C1 segment of cervical spinal cord (tissue), 14 donors: ENCODE results near the gene SYNE1.

Experiments used
- DNase-seq, 14 donors: peaks; one replicate each; lab custom pipeline; 2025; lab: John Stamatoyannopoulos, UW

SYNE1 gene

DNA sequence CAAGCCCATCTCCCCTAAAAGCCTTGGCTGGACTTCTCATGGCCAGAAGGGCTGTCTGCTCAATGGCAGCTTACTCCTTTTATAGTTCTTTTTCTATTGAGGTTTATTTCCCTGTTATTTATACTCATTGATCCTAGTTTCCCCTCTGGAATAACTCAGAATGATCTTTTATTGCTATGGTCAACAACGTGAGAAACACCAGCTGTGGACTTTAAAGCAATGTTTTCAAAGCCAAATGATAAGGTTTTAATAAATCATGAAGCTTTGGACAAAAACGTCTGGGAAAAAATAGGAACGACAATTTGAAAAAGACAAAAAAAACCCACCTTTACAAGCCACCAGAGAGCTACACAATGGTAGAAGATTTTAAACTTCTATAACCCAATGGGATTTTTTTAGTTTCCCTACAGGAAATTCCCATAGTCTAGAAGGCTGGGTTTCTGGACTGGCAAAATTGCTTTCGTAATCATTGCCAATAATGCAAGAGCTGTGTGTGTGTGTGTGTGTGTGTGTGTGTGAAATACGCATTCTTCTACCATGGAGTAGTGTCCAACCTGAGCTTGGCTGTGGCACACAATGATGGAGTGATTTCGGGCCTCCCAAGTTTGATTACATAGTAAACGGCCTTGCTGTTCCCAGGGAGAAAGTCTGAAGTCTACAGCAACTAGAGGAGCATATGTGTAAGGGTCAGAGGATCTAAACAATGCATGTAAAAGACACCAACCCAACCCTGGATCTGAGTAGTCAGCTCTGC, 396.0 kb downstream of the SYNE1 start:
- no peak for DNase-seq

DNA sequence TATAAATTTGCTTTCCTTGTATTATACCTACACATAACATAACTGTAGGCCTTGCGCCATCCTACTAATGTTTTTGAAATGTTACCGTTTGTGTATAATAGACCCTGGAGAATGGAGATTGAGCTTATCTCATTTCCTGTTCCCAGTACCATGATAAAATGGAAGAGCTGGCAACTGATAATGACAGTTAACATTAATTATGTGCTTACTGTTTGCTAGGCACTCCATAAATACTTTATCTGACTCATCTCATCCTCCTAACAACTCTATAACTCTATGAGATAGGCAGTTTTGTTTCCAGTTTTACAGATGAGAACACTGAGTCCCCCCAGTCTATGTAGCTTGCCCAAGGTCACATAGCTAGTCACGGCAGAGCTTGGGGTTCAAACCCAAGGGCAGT, 396.7 kb downstream of the SYNE1 start:
- DNase-seq, result no peak

DNA sequence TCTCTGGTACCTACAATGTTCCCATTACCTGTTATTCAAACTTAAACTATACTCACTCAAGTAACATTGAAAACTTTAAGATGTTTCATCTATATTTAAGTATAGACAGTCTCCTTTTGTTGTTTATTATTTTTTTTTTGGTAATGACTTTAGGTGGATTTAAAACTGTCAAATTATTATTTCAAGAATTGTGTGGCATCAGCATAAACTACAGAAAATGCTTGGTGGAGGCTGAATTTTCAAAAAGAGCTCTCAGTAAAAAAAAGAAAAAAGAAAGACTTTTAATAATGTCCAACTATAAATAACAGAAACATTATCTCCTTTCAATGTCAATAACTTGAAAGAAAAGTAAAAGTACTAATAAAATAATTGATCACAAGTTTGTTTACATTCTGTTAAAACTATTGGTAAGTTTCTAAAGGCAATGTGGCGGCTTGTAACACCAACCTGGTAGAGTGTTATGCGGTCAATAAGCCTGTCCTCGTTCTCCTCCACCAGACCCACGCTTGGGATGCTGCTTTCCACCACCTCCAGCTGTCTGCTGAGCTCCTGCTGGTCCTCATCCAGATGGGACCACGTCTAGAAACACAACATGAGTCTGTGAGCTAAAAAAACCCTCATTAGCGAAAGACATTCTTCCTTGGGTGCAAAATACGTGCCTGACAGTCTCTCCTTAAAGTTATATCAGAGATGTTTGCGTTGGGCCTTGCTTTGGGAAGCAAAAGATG, 400.6 kb downstream of the SYNE1 start:
- DNase-seq, result no peak

DNA sequence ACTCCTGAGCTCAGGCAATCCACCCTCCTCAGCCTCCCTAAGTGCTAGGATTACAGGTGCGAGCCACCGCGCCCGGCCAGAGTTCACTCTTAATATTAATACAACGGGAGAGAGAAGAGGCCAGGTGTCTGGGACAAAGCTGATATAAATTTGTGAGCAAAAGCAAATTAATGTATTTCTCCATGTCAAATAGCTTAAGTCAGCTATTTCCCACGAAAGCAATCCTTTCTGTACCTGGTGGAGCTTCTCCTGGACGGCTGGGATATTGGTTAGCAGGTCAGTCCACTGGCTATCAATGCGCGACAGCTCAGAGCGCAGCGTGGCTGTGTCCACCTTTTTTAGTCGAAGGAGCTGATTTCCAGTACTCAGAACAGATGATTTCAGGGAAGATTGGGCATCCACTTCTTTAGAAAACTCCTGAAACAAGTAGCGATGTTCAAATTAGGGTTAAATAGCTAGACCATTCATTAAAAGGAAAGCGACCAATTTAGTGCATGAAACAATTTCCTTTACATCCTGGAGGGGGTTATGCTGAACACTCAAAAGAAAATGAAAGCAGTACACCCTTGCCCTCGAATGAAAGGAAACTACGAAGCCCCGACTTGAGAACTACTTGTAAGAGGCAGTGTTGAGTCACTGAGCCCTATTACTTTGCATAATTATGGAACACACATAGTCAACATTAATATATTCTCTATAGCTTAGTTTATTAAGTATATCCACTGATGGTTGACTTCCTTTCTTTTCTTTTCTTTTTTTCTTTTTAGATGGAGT, 403.4 kb downstream of the SYNE1 start:
- no peak for DNase-seq

DNA sequence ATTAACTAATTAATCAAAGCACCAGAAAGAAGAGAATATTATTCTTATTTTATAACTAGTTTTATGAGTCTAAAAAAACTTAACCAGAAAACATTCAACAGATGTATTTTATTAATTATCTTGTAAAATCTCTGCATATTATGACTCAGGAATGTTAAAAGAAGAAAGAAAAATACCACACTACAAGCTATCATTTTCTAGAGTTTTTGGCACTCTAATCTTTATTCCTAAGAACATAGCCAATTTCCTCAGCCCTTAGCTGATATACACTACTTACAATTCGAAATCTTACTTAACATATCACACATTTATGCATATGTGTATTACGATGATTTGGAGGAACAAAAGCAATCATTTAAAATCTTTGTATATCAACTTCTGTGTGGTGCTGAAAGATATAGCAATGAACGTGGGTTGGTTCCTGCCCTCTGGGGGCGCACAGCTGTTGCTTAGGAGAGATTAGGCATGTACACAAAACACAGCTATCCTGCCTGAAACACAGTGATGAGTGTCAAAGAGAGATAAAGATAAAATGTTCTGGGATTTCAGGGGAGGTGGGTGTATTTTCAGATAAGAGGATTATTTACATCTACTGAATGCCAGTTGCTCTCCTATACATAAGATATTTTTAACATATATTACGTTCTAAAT, 404.5 kb downstream of the SYNE1 start:
- DNase-seq, result no peak

DNA sequence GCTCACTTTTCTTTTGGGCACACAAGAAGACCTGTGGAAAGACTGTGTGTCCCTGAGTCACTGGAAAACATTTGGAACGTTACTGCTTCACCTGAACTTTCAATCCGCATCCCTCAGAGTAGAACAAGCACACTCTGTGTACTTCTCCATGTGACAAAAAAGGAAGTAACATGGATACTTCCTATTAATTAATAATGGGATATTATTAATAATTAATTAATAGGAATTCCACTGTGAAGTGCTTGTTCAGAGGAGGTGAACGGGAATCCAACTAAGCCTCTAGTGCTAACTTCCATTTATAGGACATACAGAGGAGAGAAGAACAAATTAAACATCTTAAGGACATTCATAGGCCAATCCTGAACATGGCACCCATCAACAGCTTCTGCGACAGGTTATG, 407.8 kb downstream of the SYNE1 start:
- no peak for DNase-seq

DNA sequence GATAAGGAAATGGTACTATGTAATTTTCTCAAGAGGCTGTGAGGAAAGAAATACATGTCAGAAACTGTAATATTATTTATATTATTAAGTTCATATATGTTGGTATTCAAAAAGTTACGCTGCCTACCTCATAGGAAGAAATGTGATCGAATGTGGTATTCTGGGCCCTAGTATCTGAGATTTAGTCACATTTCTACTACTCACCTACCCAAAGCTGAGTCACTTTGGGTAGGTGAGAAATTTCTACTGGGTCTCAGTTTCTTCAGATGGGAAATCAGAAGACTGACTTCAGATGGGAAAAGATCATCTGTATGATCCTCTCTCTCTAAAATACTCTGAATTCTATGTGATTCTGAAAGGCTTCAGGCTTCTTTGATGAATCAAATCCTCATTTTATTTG, 411.0 kb downstream of the SYNE1 start:
- no peak for DNase-seq

DNA sequence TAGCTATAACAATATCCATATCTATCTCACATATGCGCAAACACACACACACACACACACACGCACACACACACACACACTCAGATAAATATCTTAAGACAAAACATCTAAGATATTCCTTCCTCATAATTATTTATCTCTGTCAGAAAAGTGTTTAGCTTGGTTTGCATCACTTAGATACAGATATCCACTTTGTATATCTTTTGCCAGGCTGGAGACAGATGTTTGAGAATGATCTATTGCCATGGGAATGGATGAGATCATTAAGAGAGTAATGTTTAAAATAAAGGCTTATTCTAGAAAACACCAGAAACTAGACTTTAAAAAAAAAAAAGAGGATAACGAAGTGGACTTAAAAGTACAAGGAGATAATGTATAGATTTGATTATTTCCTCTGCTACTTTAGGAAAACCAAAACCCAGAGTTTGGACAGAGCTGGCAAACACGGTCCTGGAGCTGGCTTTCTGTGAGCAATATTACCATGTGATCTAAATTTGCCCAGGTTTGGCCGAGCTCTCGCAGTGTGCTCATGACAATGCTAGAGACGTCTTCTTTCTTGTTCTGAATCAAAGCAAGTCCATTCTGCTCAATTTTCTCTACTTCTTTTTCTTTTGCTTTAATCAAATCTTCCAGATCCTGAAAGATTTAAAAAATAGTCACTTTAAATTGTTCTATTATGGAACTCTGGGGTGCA, 411.8 kb downstream of the SYNE1 start:
- peak in 1 of 14 donors; percentile 24 for DNase-seq

DNA sequence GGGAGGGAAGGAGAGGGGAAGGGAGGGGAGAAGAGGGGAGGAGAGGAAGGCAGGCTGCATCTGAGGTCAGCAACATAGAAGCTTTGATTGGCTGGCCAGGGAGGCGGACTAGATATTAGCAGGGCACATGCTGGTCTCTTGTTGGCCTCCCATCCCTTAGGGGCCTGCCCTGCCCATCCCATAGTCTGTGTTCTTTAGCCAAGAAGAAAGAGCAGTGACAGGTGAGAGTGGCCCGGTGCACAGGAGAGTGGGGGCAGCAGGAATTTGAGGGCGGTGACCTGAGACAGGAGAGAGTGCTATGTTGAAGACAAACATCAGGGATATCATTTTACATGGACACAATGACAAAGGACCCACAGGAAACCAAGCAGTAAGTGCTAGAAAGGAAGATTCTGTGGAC, 413.5 kb downstream of the SYNE1 start:
- no peak for DNase-seq

DNA sequence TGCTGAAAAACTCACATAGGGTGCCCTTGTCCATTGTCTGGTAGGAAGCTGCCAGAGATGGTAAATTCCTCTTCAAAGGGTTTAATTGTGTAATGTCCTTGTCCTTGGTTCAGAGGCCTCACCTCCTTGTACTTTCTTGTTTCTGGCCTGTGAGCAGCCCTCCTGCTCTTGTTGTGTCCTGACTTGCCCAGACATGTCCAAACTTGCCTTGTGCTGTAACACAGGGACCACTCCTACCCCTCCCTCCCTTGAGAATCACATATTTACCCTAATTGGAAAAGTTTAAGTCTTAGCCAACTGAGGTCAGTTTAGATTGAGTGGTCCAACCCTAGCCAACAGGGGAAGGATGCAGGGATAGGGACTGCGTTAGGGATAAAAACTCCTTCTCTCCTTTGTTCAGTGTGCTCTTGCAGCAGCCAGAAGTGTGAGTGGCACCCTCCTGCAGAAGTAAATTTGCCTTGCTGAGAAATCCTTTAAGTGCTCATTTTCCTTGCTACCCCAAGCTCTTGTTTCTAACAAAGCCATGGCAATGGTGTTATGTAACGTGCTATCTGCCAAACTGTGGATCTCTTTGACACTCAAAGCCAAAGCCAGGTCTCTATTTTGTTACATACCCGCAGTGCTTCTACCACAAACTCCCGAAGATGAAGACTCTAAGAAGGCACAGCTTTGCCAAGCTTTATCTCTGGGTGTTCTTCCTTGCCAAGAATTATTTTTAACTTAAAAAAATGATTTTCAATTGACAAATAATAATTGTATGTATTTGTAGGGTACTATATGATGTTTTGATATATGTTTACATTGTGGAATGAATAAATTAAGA, 415.1 kb downstream of the SYNE1 start:
- no peak for DNase-seq

DNA sequence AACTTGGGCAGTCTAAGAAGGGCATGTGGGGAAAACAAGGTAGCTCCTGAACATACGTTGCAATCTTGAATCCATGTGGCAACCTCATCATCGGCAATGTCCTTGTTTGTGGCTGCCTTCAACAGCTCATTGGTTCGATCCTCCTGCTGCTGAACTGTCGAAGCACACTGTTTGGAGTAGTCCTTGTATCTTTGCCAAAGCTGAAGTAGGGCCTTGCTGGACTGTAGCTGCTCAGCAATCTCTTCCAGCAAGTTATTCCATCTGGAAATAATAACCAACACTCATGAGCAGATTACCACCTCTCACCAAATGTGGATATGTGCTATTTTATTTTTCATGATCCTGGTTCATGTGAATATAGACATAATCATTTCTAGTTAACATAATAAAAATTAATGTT, 416.4 kb downstream of the SYNE1 start:
- peak in 1 of 14 donors; percentile 15 for DNase-seq

DNA sequence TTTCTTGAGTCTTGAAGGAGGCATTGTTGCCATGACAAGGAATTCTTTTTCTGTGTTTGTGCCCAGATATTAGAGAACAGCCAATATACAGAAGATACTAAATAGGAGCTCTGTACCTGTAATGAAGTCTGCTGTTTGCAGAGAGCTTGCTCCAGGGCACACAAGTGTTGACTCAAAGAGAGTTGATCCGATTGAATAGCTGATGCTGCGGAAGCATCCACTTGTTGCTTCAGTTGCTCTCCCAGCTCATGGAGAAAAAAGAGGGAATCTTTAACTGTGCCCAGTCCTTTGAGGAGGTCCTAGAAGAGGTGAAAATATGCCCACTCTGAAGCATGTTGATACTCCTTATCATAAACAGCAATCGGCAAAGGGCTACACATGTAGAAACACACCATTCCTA, 418.3 kb downstream of the SYNE1 start:
- no peak for DNase-seq

DNA sequence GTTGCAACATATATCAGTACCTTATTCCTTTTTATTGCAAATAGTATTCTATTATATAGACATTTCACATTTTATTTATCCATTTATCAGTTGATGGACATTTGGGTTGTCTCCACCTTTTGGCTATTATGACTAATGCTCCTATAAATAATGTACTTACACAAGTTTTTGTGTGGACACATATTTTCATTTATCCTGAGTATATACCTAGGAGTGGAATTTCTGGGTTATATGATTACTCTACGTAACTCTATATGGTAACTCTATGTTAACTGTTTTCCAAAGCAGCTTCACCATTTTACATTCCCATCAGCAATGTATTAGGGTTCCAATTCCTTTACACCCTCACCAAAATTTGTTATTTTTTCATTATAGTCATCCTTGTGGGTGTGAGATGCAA, 424.7 kb downstream of the SYNE1 start:
- DNase-seq, result no peak

DNA sequence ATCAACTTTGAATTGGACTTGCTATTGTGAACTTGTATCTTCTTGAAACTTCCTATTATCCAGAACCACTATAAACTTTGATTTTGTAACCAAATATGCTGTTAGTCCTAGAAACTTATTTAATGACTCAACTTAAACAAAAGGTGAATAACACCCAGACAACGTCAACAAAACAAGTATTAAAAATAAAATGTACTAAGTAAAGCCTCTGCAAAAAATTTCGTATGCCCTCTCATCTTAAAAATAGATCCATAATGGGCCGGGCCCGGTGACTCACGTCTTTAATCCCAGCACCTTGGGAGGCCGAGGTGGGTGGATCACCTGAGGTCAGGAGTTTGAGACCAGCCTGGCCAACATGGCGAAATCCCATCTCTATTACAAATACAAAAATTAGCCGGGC, 428.0 kb downstream of the SYNE1 start:
- DNase-seq, result no peak

DNA sequence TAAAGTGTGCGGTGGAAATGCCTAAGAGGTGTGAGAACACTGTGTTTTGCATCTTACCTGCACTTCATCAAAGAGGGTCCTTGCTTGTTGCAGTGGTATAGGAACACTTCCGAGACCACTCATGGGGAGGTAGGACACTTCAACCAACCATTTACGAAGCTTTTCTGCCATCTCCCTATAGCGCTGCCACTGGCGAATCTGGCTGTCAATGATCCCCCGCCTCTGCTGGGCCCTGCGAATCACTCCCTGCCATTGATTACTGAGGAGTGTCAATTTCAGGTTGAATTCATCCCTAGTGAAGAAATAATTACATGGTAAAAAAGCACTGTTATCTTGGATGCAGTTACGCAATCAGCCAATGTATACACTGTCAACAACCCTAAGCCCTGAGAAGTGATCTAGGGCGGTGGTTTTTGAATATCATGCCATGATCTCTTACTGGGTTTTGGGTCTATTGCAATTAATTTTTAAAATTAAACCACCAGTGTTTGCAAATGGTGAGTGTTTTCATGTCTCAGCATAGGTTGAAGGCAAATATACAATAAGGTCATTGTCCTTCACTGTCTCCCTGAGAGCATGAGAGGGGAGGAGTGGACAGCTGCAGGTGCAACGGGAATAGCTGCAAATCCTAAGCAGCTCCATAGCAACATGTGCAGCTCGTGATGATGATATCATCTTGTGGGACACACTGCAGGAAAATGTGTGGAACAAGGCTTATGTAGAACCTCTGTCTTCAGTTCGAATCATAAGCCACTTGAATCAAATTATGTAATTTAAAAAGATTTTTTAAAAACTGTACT, 429.0 kb downstream of the SYNE1 start:
- no peak for DNase-seq

DNA sequence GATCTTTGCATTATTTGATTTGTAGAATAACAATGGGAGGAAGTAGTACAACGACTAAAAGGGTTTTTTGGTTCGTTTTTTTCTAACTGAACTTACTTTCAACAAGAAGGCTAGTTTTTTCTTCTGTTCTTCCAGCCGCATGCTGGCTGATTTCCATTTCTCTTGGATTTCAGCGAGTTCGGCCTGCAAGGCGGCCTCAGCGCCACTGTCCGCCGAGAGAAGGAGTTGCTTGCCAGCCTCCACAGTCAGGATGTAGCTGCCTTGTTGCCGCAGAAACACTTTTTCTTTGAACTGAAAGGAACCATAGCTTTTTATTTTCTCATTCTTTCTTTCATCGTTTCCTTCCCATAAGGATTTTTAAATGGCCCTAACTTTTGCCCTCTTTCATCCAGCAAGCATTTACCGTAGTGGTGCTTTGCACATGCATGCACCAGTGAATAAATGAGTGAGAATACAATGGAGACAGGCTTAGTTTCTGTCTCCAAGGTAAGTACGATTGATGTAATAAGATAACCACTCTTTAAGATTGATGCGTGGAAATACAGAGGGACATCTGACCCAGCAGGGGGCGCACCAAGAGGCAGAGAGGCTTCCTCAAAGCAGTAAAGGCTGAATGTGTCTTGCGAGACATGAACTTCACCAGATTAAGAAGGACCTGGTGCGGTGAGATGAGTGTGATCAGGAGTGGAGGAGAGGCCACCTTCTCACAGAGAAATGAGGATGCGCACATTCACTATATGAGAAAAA, 430.9 kb downstream of the SYNE1 start:
- DNase-seq, result peak in 1 of 14 donors; percentile 7

DNA sequence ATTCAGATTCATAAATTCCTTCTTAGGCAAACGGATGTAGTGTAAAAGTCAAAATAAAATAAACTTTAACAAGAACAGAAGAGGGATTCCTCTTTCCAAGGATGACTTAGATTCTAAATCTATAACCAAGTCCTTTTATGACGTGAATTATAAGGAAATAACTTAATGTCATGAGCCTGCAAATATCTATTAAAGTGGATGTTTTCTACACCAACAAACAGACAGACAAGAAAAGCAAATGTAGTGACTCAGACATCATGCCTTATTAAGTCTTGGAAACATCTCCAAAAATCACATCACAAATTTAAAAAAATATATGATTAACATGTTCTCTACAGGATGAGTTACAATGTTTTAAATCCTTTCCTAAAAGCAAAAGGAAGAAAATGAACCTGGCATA, 432.6 kb downstream of the SYNE1 start:
- DNase-seq, result no peak

DNA sequence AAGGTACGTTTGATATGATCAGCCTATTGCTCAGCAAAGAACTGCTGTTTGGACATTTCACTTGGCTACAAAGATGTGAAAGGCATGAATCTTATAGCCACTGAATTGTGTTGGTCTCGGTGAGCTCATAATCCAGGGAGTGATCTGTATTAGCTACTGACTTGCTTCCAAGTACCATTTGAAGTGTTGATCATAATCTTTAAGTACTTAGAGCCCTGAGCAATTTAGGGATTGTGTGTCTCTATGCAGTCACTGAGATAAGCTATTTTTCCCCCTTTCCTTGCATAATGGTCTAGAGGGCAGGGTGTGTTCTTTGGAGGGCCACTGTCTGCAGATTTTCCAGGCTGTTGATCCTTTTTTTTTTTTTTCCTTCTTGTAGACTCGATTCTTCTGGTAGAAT, 436.0 kb downstream of the SYNE1 start:
- DNase-seq, result no peak

DNA sequence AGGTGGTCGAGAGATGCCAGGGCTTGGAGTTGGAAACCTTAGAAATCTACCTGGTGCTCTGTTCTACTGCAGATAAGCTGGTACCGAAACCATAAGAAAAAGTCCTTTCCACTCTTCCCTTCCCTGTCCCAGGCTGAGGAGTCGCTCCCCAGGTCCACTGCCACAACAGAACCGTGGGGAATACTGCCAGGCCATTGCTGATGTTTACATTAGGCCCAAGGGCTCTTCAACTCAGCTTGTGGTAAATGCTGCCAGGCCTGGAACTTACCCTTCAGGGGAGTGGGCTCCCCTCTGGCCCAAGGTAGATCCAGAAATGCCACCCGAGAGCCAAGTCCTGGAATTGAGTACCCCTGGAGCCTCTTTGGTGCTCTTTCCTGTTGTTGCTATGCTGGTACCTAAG, 441.3 kb downstream of the SYNE1 start:
- DNase-seq, result no peak
